ENCODE measurements around the gene ATP8A1.

DNA sequence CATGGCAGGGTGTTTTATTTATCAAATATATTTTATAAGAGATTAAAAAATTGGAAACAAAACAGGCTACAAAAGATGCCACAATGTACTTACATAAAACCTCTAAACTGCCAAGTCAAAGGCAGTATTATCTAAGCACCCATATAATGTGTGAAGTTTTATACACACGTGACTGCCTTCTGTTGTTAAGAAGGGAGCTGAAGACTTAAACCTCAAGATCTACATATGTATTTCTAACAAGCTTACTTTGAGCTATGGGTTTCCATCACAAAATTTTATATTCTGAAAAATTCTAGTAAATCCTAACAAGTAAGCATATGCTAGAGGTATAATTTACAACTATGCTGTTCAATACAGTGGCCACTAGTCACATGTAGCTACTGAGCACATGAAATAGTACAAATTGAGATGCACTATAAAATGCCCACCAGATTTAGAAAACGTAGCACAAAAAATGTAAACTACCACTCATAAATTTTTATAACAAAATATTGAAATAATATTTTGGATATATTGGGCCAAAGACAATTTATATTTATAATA, 9.8 kb downstream of the ATP8A1 start:
- TF ChIP-seq, protein P1, sequence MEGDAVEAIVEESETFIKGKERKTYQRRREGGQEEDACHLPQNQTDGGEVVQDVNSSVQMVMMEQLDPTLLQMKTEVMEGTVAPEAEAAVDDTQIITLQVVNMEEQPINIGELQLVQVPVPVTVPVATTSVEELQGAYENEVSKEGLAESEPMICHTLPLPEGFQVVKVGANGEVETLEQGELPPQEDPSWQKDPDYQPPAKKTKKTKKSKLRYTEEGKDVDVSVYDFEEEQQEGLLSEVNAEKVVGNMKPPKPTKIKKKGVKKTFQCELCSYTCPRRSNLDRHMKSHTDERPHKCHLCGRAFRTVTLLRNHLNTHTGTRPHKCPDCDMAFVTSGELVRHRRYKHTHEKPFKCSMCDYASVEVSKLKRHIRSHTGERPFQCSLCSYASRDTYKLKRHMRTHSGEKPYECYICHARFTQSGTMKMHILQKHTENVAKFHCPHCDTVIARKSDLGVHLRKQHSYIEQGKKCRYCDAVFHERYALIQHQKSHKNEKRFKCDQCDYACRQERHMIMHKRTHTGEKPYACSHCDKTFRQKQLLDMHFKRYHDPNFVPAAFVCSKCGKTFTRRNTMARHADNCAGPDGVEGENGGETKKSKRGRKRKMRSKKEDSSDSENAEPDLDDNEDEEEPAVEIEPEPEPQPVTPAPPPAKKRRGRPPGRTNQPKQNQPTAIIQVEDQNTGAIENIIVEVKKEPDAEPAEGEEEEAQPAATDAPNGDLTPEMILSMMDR (conservative IDR thresholded peaks at IDR 0.05) = no peak
- TF ChIP-seq ZFX (IDR thresholded peaks at IDR 0.05) = no peak
